Measurements from ENCODE around the gene GORAB. TPM values are rescaled to one million over a fixed set of nuclear protein-coding genes. Genes with fewer than 3 reads are reported as not detected.

The GORAB gene
- total RNA-seq, 2 experiments from 2014 or later = 23.0 to 26.6 TPM

GRCh38 chr1:170538687-170539086 lies 6.7 kb downstream of the GORAB start:
- intact Hi-C loops (cut with DNase I, micrococcal nuclease) = loop anchor here (10.0 kb wide), 5 partner anchors 464 to 1306 kb away; partner anchors contain the start of genes DNM3 (in 1 of the 2), KIFAP3 (in 1 of the 2) and PRRC2C (in 1 of the 2)
- no peaks in the 10 kb centered on the region for H3K27me3 Mint-ChIP-seq

GRCh38 chr1:170539154-170539553 lies 7.2 kb downstream of the GORAB start:
- no peaks in the 10 kb centered on the region for H3K4me1 ChIP-seq (ENCODE audit: insufficient read depth, low read length)
- H3K9me3 ChIP-seq (ENCODE audit: control insufficient read depth in 1 of 2, insufficient read depth in 1 of 2, low read length in 2 of 2) = no peaks in the 10 kb centered on the region
- Mint-ChIP-seq H3K4me1 (ENCODE audit: low read depth) (peaks cover 29% of the 10 kb centered on the region), H3K36me3 (ENCODE audit: low read depth) (peaks cover 68% of the 10 kb centered on the region), H3K27ac (no peak overlapping the region), H3K27me3 (no peaks in the 10 kb centered on the region), H3K4me3 (no peak overlapping the region), H3K9me3 (no peaks in the 10 kb centered on the region)
- DNase-seq (no peak), ATAC-seq (ENCODE audit: poor library complexity) (no peak)
- ChIA-PET POLR2A (no interaction called here), CTCF (no interaction called here)
- peaks cover 53% of the 10 kb centered on the region for H3K36me3 ChIP-seq (ENCODE audit: insufficient read depth, low read length)
- no peaks in the 10 kb centered on the region for H3K27me3 ChIP-seq (ENCODE audit: control insufficient read depth in 1 of 2, insufficient read depth in 2 of 2, low read length in 2 of 2)
- H3K27ac ChIP-seq (ENCODE audit: low read depth in 1 of 2, low read length in 2 of 2) = no peak overlapping the region
- TF ChIP-seq CTCF (IDR thresholded peaks at IDR 0.05) = no peak
- intact Hi-C loops (cut with DNase I, micrococcal nuclease) = loop anchor here (10.0 kb wide), 5 partner anchors 464 to 1306 kb away; partner anchors contain the start of genes DNM3 (in 1 of the 2), KIFAP3 (in 1 of the 2) and PRRC2C (in 1 of the 2)
- no peak overlapping the region for H3K4me3 ChIP-seq (ENCODE audit: low read length)

More at GRCh38 chr1:170538687-170539086, 6.7 kb downstream of the GORAB start:
- Histone ChIP-seq H3K27ac (ENCODE audit: low read depth in 1 of 2, low read length in 2 of 2) (no peak overlapping the region), H3K36me3 (ENCODE audit: insufficient read depth, low read length) (peaks cover 49% of the 10 kb centered on the region), H3K4me1 (ENCODE audit: insufficient read depth, low read length) (peaks cover under 1% of the 10 kb centered on the region), H3K9me3 (ENCODE audit: control insufficient read depth in 1 of 2, insufficient read depth in 1 of 2, low read length in 2 of 2) (no peaks in the 10 kb centered on the region), H3K27me3 (ENCODE audit: control insufficient read depth in 1 of 2, insufficient read depth in 2 of 2, low read length in 2 of 2) (no peaks in the 10 kb centered on the region), H3K4me3 (ENCODE audit: low read length) (no peak overlapping the region)
- H3K27ac Mint-ChIP-seq = no peak overlapping the region
- no peak for DNase-seq
- H3K36me3 Mint-ChIP-seq (ENCODE audit: low read depth) = peaks cover 63% of the 10 kb centered on the region
- ChIA-PET POLR2A (no interaction called here), CTCF (no interaction called here)
- TF ChIP-seq CTCF (IDR thresholded peaks at IDR 0.05) = no peak
- no peak for ATAC-seq (ENCODE audit: poor library complexity)
- H3K4me3 Mint-ChIP-seq = no peak overlapping the region
- H3K4me1 Mint-ChIP-seq (ENCODE audit: low read depth) = peaks cover 29% of the 10 kb centered on the region
- no peaks in the 10 kb centered on the region for H3K9me3 Mint-ChIP-seq

GRCh38 chr1:170544624-170545023 lies 12.7 kb downstream of the GORAB start:
- intact Hi-C loops (cut with DNase I, micrococcal nuclease) = no loop called here
- Mint-ChIP-seq H3K4me3 (no peak overlapping the region), H3K36me3 (ENCODE audit: low read depth) (peaks cover 97% of the 10 kb centered on the region), H3K4me1 (ENCODE audit: low read depth) (peaks cover 6% of the 10 kb centered on the region), H3K27ac (no peak overlapping the region), H3K9me3 (no peaks in the 10 kb centered on the region), H3K27me3 (no peaks in the 10 kb centered on the region)
- H3K9me3 ChIP-seq (ENCODE audit: control insufficient read depth in 1 of 2, insufficient read depth in 1 of 2, low read length in 2 of 2) = no peaks in the 10 kb centered on the region
- no peak for DNase-seq
- no peaks in the 10 kb centered on the region for H3K27me3 ChIP-seq (ENCODE audit: control insufficient read depth in 1 of 2, insufficient read depth in 2 of 2, low read length in 2 of 2)
- CTCF ChIA-PET = no interaction called here
- H3K4me1 ChIP-seq (ENCODE audit: insufficient read depth, low read length) = no peaks in the 10 kb centered on the region
- POLR2A ChIA-PET = no interaction called here
- H3K36me3 ChIP-seq (ENCODE audit: insufficient read depth, low read length) = peaks cover 79% of the 10 kb centered on the region
- no peak for TF ChIP-seq CTCF (IDR thresholded peaks at IDR 0.05)
- ATAC-seq (ENCODE audit: poor library complexity) = no peak
- H3K27ac ChIP-seq (ENCODE audit: low read depth in 1 of 2, low read length in 2 of 2) = no peak overlapping the region
- H3K4me3 ChIP-seq (ENCODE audit: low read length) = no peak overlapping the region

Measured in CD4-positive, alpha-beta T cell (primary cell).